Aorta (tissue), 5 donors: ENCODE results near the gene GOSR2. TPM values are rescaled to one million over a fixed set of nuclear protein-coding genes. Genes with fewer than 3 reads are reported as not detected.
"Not testable (repeated sequence)": the region's sequence is repeated elsewhere in the genome, so short reads cannot be mapped to it uniquely, and the experiment has no call there.

ENCODE experiments used
- ATAC-seq: fragments of 200-7000 bp; cut with Tn5 transposase; one replicate; pipeline ENCODE4 v1.9.1; 2022; ENCODE audit warnings: moderate library complexity; ENCODE audit not compliant: low FRiP score
- DNase-seq, 2 donors: peaks; one replicate each; pipeline ENCODE4 v3.0.0-alpha.2; 2020
- H3K27ac ChIP-seq, 2 donors: one replicate each; pipeline ENCODE4 v1.5.1; 2013; ENCODE audit warnings: low read length in 2 of 2, mild to moderate bottlenecking in 2 of 2, moderate library complexity in 2 of 2, control low read depth in 1 of 2, inconsistent platforms in 1 of 2, low read depth in 1 of 2
- H3K27me3 ChIP-seq, 2 donors: one replicate each; pipeline ENCODE4 v1.6.1; 2013; ENCODE audit warnings: control low read depth in 1 of 2, low read length in 1 of 2, mild to moderate bottlenecking in 1 of 2, moderate library complexity in 1 of 2; ENCODE audit not compliant: insufficient read depth in 2 of 2, control insufficient read depth in 1 of 2
- H3K36me3 ChIP-seq, 2 donors: one replicate each; pipeline ENCODE4 v1.6.1; 2013; ENCODE audit warnings: control low read depth in 1 of 2, low read length in 1 of 2, mild to moderate bottlenecking in 1 of 2; ENCODE audit not compliant: insufficient read depth in 2 of 2, control insufficient read depth in 1 of 2
- H3K4me1 ChIP-seq, 2 donors: one replicate each; pipeline ENCODE4 v1.6.1; 2013; ENCODE audit warnings: low read length in 2 of 2, control low read depth in 1 of 2, mild to moderate bottlenecking in 1 of 2, moderate library complexity in 1 of 2; ENCODE audit not compliant: insufficient read depth in 2 of 2, control insufficient read depth in 1 of 2
- H3K4me3 ChIP-seq, 2 donors: one replicate each; pipeline ENCODE4 v1.5.1; 2013; ENCODE audit warnings: low read length in 2 of 2, control low read depth in 1 of 2, mild to moderate bottlenecking in 1 of 2
- H3K9me3 ChIP-seq: one replicate; pipeline ENCODE4 v1.6.1; 2013; ENCODE audit warnings: mild to moderate bottlenecking, low read length; ENCODE audit not compliant: control insufficient read depth
- WGBS, 2 donors: extraction: QIAGEN DNeasy Blood & Tissue Kit; methylation state at CpG; one replicate each; pipeline ENCODE4 v1.1.7; 2013; 5-methylcytosine and 5-hydroxymethylcytosine counted together
- intact Hi-C, 2 donors: fragments of 100-400 bp; cut with DNase I; formaldehyde crosslinking; loops; one replicate each; pipeline versions ENCODE4 v1.14.2 to v1.15.0; 2022
- polyA plus RNA-seq, 2 donors: library from polyadenylated mRNA; stranded (reverse); fragments of 200-250 nt; gene quantifications; one replicate each; pipeline ENCODE4 v1.2.3, GENCODE V29; 2013
- total RNA-seq, 2 donors: library from RNA; stranded (reverse); fragmentation: NEBNext Ultra II Directional; extraction: Animal tissue kit (Norgen Biotek cat#: 25700); gene quantifications; one replicate each; pipeline ENCODE4 v1.2.1, GENCODE V29; 2021
- donor health status: healthy with polysubstance abuse.
- donor health status: Bipolar disorder and iron deficiency.
- donor health status: DM: no; HTN: no; CAD: no.
- donor health status: DM: no; HTN: no; CAD: no.
- donor health status: DM: yes; HTN: yes; CAD: no.

Gene GOSR2
- total and polyA plus RNA-seq, 4 donors: 23.4 to 62.9 (median 44.6) TPM

GRCh38 chr17:46948544-46948943 is 25.6 kb downstream of the GOSR2 start:
- 89 to 91% methylated on average over 5 of the region's 5 CpGs for WGBS, 2 donors

GRCh38 chr17:46949291-46950174 is 26.6 kb downstream of the GOSR2 start:
- ATAC-seq (no peak), DNase-seq (no peak)
- Histone ChIP-seq H3K36me3 (no peaks in the 10 kb centered on the region), H3K4me3 (no peak overlapping the region), H3K4me1 (no peaks in the 10 kb centered on the region), H3K27me3 (no peaks in the 10 kb centered on the region), H3K9me3 (no peaks in the 10 kb centered on the region), H3K27ac (no peak overlapping the region)
- WGBS, 2 donors: 84 to 88% methylated on average over 11 of the region's 11 CpGs
- intact Hi-C loops: loop anchor here in 1 of 2 donors (5.0 kb wide), 1 partner anchor 53 kb away; no protein-coding TSS in a partner anchor

More at GRCh38 chr17:46948544-46948943, 25.6 kb downstream of the GOSR2 start:
- Histone ChIP-seq H3K36me3 (no peaks in the 10 kb centered on the region), H3K4me3 (no peak overlapping the region), H3K4me1 (no peaks in the 10 kb centered on the region), H3K9me3 (no peaks in the 10 kb centered on the region), H3K27ac (no peak overlapping the region), H3K27me3 (no peaks in the 10 kb centered on the region)
- no peak for DNase-seq
- no peak for ATAC-seq
- intact Hi-C loops: loop anchor here in 1 of 2 donors (5.0 kb wide), 1 partner anchor 54 kb away; no protein-coding TSS in a partner anchor

DNA sequence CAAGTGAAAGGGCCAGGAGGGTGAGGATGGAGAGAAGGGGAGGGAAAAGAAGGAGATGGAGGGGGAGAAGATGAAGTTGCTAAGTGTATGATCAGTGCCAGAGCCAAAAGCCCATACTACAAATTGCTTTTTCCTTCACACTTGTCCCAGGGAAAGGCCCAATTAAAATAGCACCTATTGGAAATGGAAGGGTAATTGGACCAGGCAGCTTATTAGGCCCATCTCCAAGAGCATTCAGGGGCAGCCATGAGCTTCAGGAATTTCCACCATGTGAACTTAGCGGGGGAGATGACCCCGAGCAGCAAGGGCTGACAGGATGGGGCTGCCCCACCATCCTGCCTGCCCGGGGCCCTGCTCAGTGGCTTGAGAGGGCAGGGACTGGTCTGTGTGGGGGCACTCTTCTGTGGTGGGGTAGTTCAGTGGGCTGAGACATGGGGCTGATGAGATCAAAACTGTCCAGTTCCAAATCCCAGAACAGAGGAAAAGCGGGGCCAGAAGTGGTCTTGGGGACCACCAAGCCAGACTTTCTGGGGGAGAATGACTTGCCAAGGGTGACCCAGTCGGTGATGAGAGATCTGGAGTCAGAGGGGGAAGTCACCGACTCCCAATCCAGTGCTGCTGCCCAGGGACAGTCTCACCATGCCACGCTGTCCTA is 27.5 kb downstream of the GOSR2 start:
- Histone ChIP-seq H3K4me3 (no peak overlapping the region), H3K4me1 (no peaks in the 10 kb centered on the region), H3K27ac (no peak overlapping the region), H3K27me3 (no peaks in the 10 kb centered on the region), H3K36me3 (no peaks in the 10 kb centered on the region), H3K9me3 (no peaks in the 10 kb centered on the region)
- WGBS, 2 donors: 73 to 74% methylated on average over 7 of the region's 7 CpGs
- ATAC-seq (no peak), DNase-seq (no peak)
- intact Hi-C loops: no loop called here

- H3K4me1 ChIP-seq: no peaks in the 10 kb centered on the region
- no peaks in the 10 kb centered on the region for H3K36me3 ChIP-seq
- no peaks in the 10 kb centered on the region for H3K27me3 ChIP-seq
- WGBS, 2 donors: 41 to 52% methylated on average over 16 of the region's 16 CpGs
- intact Hi-C loops: no loop called here
- H3K4me3 ChIP-seq: no peak overlapping the region
- ATAC-seq (peak; percentile 26), DNase-seq (no peak)
- no peak overlapping the region for H3K27ac ChIP-seq
- H3K9me3 ChIP-seq: no peaks in the 10 kb centered on the region
Observed at GRCh38 chr17:46950997-46951621, 28.1 kb downstream of the GOSR2 start.

DNA sequence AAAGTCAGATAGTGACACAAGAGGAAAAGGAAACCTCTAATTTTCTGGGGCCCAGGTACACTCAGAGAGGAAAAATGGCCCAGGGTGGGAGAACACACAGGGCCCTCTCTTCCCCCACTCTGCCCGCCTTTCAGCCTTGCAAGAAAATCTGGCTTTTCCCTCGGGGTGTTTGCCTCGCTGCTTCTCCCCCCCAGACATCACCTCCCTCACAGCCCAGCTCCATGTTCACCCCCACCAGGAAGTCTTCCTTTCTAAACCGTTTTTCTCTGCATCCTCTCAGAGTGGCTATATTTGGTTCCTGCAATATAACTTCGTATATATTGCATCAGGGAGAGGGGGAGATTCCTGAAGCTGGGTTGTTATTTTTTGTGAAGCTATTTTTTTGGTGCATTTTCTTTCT is 28.7 kb downstream of the GOSR2 start:
- no peaks in the 10 kb centered on the region for H3K36me3 ChIP-seq
- no peaks in the 10 kb centered on the region for H3K9me3 ChIP-seq
- WGBS, 2 donors: 17 to 18% methylated on average over 5 of the region's 5 CpGs
- no peak overlapping the region for H3K27ac ChIP-seq
- DNase-seq (no peak), ATAC-seq (no peak)
- no peak overlapping the region for H3K4me3 ChIP-seq
- H3K27me3 ChIP-seq: no peaks in the 10 kb centered on the region
- intact Hi-C loops: no loop called here
- no peaks in the 10 kb centered on the region for H3K4me1 ChIP-seq

DNA sequence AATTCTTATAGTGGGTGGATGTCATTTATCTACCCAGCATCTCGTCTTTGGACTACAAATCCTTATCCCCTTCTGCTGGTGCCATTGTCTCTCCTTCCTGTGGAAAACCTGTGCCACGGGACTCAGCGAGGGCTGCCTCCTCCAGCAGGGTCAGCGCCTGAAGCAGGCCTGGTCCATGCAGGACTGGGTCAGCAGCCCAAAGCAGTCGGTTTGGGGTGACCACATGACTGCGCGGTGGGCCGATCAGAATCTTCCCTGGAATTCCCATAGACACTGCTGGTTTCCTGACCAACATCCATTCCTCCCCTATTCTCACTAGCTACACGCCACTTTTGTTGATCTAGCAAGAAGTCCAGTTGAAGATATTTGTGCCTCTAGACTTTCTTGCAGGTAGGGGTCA is 29.2 kb downstream of the GOSR2 start:
- no peaks in the 10 kb centered on the region for H3K36me3 ChIP-seq
- H3K27ac ChIP-seq: no peak overlapping the region
- H3K4me1 ChIP-seq: no peaks in the 10 kb centered on the region
- DNase-seq (no peak), ATAC-seq (no peak)
- intact Hi-C loops: no loop called here
- H3K4me3 ChIP-seq: no peak overlapping the region
- H3K27me3 ChIP-seq: no peaks in the 10 kb centered on the region
- 71 to 73% methylated on average over 9 of the region's 9 CpGs for WGBS, 2 donors
- no peaks in the 10 kb centered on the region for H3K9me3 ChIP-seq

- intact Hi-C loops, ATAC-seq, H3K4me1 ChIP-seq, H3K4me3 ChIP-seq, H3K9me3 ChIP-seq, H3K27me3 ChIP-seq, DNase-seq, H3K27ac ChIP-seq, H3K36me3 ChIP-seq: not testable (repeated sequence)
- WGBS, 2 donors: 70 to 83% methylated on average over 2 of the region's 4 CpGs
Observed at GRCh38 chr17:46953191-46953590, 30.2 kb downstream of the GOSR2 start.

DNA sequence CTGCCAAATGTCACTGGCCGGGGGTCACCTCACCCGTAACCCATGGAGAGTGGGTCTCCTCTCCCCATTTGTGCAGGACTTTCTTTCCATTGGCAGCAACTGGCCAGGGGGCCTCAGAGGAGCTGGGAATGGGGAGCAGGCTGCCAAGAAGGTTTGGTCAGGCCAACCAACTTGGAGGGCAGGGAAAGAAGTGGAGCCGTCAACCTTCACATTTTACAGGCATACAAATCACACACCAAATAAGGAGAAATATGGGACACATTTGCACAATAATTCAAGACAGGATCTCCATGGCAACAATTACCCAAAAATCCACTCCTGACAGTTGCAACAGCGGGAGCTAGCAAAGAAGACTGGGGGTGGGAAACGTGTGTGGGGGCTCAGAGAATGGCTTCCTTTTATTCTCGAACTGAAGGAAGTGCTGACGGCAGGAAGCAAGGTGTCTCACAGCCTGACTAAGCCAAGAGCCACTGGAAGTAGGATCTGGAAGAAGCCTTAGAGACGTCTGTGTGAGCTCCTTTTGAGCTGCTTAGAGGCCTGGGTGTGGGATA is 35.2 kb downstream of the GOSR2 start:
- Histone ChIP-seq H3K36me3 (no peaks in the 10 kb centered on the region), H3K4me1 (no peaks in the 10 kb centered on the region), H3K27ac (no peak overlapping the region), H3K4me3 (no peak overlapping the region), H3K9me3 (no peaks in the 10 kb centered on the region), H3K27me3 (no peaks in the 10 kb centered on the region)
- ATAC-seq (no peak), DNase-seq (no peak)
- WGBS, 2 donors: 36 to 41% methylated on average over 8 of the region's 8 CpGs
- intact Hi-C loops: no loop called here
